Mucosa of rectum (tissue), 2 donors: Measurements from ENCODE around the gene KCNF1.

Experiments
- H3K27ac ChIP-seq, 2 donors: one replicate each; pipeline ENCODE4 v1.7.0; 2013; ENCODE audit warnings: inconsistent platforms in 2 of 2, low read depth in 2 of 2, low read length in 2 of 2
- H3K27me3 ChIP-seq, 2 donors: one replicate each; pipeline ENCODE4 v1.7.0; 2013; ENCODE audit warnings: low read length in 2 of 2; ENCODE audit not compliant: control insufficient read depth in 2 of 2, insufficient read depth in 2 of 2
- H3K36me3 ChIP-seq, 2 donors: one replicate each; pipeline ENCODE4 v1.7.0; 2013; ENCODE audit warnings: low read length in 2 of 2; ENCODE audit not compliant: control insufficient read depth in 2 of 2, insufficient read depth in 2 of 2
- H3K4me1 ChIP-seq, 2 donors: one replicate each; pipeline ENCODE4 v1.7.0; 2013; ENCODE audit warnings: low read length in 2 of 2, mild to moderate bottlenecking in 1 of 2; ENCODE audit not compliant: control insufficient read depth in 2 of 2, insufficient read depth in 2 of 2
- H3K4me3 ChIP-seq, 2 donors: one replicate each; pipeline ENCODE4 v1.7.0; 2013; ENCODE audit warnings: low read length in 2 of 2
- H3K9ac ChIP-seq, 2 donors: one replicate each; pipeline ENCODE4 v1.7.0; 2013; ENCODE audit warnings: low read length in 2 of 2, low read depth in 1 of 2, mild to moderate bottlenecking in 1 of 2
- H3K9me3 ChIP-seq, 2 donors: one replicate each; pipeline ENCODE4 v1.7.0; 2013; ENCODE audit warnings: low read length in 2 of 2; ENCODE audit not compliant: control insufficient read depth in 2 of 2
- donor health status: healthy.
- donor health status: Normal muscosa, but diverticular disease.

Gene KCNF1

DNA sequence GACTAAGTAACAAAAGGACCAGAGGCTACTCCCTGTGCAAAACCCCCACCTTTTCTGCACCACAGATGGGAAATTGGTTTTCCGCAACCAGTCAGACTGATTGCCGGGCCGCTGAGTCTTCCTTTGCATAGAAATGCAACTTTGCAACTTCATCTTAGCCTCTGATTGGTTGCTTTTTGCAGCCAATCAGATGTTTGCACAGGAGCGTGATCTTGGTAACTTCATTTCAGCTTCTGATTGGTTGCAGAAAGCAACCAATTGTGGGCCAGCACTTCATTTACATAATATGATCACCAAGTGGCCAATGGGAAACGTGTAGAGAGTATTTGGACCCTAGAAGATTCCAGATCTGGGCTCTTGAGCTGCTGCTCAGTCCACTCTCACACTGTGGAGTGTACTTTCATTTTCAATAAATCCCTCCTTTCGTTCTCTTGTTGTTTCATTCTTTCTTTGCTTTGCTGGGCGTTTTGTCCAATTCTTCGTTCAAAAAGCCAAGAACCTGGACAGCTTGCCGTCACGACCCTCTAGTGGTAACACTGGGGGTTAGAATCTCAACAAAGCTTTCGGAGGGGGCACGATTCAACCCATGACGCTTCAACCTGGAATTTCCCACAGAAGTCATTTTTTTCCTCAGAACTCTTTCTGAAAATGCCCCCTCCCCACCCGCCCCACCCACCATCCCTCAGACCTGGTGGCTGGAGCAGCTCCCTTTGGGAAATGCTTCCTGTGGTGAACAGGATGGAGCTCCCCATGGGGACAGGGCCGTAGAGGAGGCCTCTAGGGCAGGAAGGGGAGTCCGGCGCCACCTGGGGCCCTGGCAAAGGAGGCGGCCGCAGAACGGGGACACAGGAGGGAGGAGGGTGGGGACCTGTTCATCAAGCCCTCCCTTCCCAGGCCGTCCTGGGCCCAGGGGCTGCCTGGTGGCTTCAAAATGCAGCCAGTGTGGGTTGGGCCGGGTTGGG, 31.8 kb upstream of the KCNF1 start:
- no peak overlapping the region for H3K27ac ChIP-seq
- H3K4me3 ChIP-seq, result no peak overlapping the region
- H3K36me3 ChIP-seq, result no peaks in the 10 kb centered on the region
- H3K9me3 ChIP-seq, result no peaks in the 10 kb centered on the region
- H3K9ac ChIP-seq, result no peak overlapping the region
- peaks cover 30 to 51% of the 10 kb centered on the region in 2 donors for H3K4me1 ChIP-seq
- no peaks in the 10 kb centered on the region for H3K27me3 ChIP-seq

DNA sequence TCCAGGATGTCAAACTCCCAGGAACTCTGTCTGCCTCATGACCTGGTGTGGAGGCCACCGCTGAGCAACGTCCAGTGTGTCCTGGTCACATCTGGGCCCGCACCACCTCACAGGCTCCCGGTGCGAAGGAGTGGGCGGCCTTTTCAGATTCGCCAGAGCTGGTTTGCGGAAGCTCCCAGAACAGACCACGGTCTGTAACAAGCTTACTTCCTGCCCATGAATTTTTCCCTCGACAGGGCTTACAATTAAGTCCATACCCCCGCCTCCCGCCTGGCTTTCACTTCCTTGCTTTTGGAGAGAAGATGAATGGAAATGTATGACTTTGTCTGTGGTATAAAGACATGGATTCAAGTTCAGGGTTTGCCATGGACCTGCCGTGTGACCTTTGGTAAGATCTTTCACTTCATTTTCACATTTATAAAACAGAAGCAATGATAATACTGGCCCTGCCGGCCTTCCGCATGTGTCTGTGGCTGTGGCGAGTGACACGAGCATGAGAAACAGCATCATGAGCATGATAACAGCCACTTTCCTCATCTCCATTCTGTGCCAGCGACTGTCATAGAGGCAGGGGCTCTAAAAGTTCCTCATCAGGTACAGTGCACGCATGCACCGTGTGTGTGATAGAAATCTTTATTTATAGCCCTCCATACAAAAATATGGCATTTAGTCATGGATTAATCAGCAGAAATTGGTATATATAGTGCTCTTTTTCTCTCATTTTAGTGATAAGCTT, 31.0 kb upstream of the KCNF1 start:
- Histone ChIP-seq H3K9ac (no peak overlapping the region), H3K27ac (no peak overlapping the region), H3K4me1 (peaks cover 23 to 56% of the 10 kb centered on the region in 2 donors), H3K9me3 (no peaks in the 10 kb centered on the region), H3K27me3 (no peaks in the 10 kb centered on the region), H3K4me3 (no peak overlapping the region), H3K36me3 (no peaks in the 10 kb centered on the region)

DNA sequence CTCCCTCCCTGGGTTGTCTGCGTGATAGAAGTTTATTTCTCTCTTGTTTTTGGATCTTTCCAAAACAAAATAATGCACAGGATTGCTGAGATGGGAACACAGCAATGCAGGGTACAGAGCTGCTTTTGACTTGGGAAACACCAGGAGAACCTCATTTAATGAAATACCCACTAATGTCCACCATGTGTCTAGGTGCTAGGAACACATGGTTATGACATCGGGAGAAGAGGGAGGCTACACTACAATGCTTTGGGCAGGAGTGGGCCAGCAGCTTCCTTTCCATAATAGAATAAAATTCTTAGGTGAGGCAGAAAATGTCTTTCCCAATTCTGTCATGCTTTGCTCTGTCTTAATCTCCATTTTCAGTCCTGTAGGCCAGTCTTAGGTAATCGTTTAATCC, 29.2 kb upstream of the KCNF1 start:
- H3K36me3 ChIP-seq, result no peaks in the 10 kb centered on the region
- H3K9me3 ChIP-seq, result no peaks in the 10 kb centered on the region
- no peaks in the 10 kb centered on the region for H3K27me3 ChIP-seq
- no peak overlapping the region for H3K9ac ChIP-seq
- peaks cover 21 to 45% of the 10 kb centered on the region in 2 donors for H3K4me1 ChIP-seq
- no peak overlapping the region for H3K27ac ChIP-seq
- no peak overlapping the region for H3K4me3 ChIP-seq

DNA sequence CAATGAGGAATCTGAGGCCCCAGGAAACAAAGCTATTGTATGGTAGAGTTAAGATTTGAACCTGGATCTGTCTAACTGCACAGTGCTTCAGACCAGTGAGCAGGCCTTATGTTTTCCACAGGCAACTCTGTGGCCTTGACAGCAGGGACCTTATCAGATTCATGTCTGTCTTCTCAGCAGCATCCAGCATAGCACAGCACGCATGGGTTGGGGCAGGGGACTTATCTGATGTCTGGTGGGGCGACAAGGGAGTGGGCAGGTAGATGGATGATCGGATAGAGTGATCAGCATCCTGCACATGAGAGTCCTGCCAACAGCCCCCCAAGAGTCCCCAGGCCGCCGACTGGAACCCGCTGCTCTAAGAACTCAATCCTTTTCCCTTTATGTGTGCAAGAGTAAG, 28.7 kb upstream of the KCNF1 start:
- Histone ChIP-seq H3K27ac (no peak overlapping the region), H3K36me3 (no peaks in the 10 kb centered on the region), H3K9ac (no peak overlapping the region), H3K4me1 (peaks cover 16 to 40% of the 10 kb centered on the region in 2 donors), H3K4me3 (no peak overlapping the region), H3K9me3 (no peaks in the 10 kb centered on the region), H3K27me3 (no peaks in the 10 kb centered on the region)

DNA sequence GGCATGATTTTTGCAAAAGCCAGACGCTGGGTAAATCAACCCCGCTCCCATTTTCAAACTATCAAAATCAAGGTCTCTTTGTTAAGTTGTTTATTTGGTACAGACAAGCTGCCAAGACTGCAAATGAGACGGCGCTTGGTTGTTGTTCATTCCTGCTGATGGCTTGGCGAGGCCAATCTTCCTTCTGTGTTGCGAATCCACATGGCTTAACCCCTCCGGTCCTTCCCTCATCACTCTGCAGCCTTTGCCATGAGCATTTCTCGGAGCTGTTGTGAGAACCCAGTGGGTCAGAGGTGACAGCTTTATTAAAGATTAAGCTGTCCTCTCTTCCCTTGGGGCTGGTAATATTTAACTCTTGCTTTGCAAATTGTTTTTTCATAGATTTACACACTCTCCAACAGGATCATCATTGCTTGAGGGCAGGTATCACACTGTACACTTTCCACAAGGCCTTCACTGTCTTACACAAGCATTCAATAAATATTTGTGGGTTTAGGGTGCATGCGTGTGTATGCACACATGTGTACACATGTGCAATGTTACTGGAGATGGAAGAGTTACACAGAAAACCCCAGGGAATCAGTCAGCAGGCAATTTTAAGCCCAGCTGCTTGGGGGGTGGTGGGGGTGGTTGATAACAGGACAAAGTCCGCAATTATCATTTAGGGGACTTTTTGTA, 27.8 kb upstream of the KCNF1 start:
- H3K9me3 ChIP-seq, result no peaks in the 10 kb centered on the region
- peak overlapping the region in 1 of 2 donors; percentile 55 for H3K4me3 ChIP-seq
- no peak overlapping the region for H3K9ac ChIP-seq
- H3K36me3 ChIP-seq, result no peaks in the 10 kb centered on the region
- H3K27me3 ChIP-seq, result no peaks in the 10 kb centered on the region
- peak overlapping the region in 1 of 2 donors; percentile 54 for H3K27ac ChIP-seq
- peaks cover 13 to 32% of the 10 kb centered on the region in 2 donors for H3K4me1 ChIP-seq

DNA sequence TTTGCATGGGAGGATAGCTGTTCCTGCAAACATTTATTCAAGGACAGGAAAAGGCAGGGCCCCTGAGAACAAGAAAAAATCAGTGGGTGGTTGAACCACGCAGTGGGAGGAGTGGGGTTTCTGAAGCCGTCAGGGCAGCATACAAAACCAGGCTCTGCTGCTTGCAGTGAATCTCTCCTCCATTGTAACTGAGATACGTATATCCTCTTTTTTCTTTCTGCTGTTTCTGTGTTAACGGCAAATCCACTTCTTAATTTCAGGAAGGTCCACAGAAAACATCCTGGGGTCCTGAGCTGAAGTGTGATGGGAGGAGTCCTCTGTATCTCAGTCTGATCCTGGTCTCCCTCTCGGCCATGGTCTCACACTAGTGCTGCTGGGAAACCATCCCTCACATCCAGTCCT, 27.2 kb upstream of the KCNF1 start:
- Histone ChIP-seq H3K36me3 (no peaks in the 10 kb centered on the region), H3K27ac (peak overlapping the region; percentile 53 to 54), H3K4me3 (peak overlapping the region; percentile 24 to 58), H3K9me3 (no peaks in the 10 kb centered on the region), H3K27me3 (no peaks in the 10 kb centered on the region), H3K9ac (no peak overlapping the region), H3K4me1 (peaks cover 13 to 32% of the 10 kb centered on the region in 2 donors)

DNA sequence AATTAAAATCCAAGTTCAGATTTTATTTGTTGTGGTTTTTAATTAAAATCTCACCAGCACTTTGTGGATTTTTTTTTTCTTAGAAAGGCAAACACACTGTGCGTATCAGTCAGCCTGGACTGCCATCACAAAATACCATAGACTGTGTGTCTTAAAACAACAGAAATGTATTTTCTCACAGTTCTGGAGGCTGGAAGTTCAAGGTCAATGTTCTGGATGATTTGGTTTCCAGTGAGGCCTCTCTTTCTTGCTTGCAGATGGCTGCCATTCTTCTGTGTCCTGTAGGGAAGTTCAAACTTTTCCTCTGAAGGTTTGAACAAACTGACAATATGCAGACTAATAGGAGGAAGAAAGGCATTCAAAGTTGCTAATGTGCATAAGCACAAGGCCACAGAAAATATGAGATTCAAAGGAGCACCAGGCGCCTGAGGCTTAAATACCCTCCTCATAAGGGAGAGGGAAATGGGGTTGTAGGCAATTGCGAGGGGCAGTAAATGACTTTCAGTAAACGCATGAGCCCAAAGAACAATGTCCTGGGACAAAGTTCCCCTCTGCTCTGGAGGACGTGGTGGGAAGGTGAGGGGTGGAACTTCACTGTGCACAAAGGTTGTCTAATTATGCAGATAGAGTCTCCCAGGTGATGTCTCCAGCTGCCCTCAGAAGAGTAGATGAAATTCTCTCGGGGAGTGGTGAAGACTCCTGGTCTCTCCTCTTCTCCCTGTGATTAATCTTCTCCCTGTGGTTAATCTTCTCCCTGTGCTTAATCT, 26.5 kb upstream of the KCNF1 start:
- Histone ChIP-seq H3K27me3 (no peaks in the 10 kb centered on the region), H3K27ac (peak overlapping the region; percentile 53 to 54), H3K4me1 (peaks cover 13 to 32% of the 10 kb centered on the region in 2 donors), H3K9ac (no peak overlapping the region), H3K9me3 (no peaks in the 10 kb centered on the region), H3K36me3 (no peaks in the 10 kb centered on the region), H3K4me3 (peak overlapping the region in 1 of 2 donors; percentile 58)

DNA sequence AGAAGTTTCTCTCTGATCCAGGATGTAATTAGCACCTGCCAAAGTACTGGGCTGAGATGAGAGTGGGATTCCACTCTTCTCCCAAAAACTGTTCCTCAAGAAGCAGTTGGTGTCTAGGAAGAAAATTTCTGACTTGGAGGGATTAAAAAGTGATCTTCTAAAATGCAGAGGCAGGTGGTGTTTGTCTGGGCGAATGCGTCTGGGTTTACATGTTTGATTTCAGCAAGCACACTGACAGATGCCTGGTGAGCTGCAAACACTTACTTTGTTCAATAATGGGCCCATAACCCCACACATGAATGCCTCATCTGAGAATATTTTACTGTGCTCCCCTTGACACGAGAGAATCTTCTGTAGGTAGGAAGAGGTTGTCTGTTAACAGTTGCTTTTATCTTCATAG, 24.3 kb upstream of the KCNF1 start:
- Histone ChIP-seq H3K9ac (no peak overlapping the region), H3K9me3 (no peaks in the 10 kb centered on the region), H3K27me3 (no peaks in the 10 kb centered on the region), H3K4me3 (no peak overlapping the region), H3K27ac (no peak overlapping the region), H3K4me1 (peaks cover 13 to 30% of the 10 kb centered on the region in 2 donors), H3K36me3 (no peaks in the 10 kb centered on the region)

DNA sequence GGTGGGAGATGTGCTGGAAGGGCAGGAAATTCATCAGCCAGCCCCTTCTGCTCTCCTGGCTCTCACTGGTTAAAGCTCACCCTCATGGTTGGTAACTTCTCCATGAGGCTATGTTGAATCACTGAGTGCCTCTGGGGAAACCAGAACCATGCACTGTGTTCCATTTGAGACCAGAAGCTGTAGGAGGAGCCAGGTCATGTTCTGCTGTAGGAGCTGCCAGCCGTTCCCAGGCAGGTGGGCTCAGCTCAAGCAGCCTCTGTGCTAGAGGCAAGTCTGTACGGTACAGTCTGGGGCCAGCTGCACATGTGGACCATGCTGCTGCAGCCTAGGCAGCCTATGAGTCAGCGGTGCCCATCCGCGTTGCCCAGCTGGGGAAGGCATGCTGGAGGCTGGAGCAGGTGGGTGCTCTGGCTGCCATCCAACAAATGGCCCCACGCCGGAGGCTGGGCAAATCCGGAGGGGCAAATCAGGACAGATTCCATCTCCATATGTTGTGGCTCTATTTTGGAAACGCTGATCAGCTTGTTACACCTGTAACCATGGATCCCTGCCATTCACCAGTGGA, 22.0 kb upstream of the KCNF1 start:
- Histone ChIP-seq H3K4me1 (peaks cover 0 to 10% of the 10 kb centered on the region in 2 donors), H3K9ac (no peak overlapping the region), H3K27me3 (peaks cover 0 to 3% of the 10 kb centered on the region in 2 donors), H3K36me3 (no peaks in the 10 kb centered on the region), H3K27ac (no peak overlapping the region), H3K9me3 (no peaks in the 10 kb centered on the region), H3K4me3 (no peak overlapping the region)
